Fibroblast of skin of scalp (primary cell): ENCODE data around the gene SCPEP1.

Experiments used
- DNase-seq: peaks from one replicate; pipeline ENCODE4 v3.0.0-alpha.2; 2013

SCPEP1 gene

DNA sequence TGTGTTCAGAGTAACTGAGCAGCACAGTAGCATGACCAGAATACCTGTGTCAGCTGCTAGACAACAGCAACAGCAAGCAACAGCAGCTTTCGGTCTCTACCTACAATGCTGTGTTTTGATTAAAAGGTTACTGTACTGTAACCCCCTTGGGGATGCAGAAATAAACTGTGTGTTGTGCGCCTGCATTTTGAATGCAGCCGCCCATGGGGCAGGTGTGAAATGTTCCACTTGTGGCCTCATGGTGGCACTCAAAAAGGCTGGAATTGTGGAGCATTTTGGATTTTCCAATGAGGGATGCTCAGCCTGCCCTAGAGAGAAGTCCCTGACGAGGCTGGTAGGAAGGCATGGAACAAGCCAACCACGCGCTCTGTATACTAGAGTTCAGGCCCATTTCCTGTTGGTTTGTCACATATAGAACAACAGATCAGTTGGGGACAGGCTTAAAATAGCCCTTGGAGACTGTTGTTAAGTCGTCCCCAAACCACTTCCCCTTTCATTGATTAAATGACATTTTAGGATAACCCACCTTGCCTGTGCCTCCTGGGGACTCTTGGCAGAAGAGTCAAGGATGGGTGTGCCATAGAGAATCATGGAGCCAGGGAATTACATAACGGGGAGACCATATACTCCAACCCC, 27.1 kb downstream of the SCPEP1 start:
- no peak for DNase-seq

DNA sequence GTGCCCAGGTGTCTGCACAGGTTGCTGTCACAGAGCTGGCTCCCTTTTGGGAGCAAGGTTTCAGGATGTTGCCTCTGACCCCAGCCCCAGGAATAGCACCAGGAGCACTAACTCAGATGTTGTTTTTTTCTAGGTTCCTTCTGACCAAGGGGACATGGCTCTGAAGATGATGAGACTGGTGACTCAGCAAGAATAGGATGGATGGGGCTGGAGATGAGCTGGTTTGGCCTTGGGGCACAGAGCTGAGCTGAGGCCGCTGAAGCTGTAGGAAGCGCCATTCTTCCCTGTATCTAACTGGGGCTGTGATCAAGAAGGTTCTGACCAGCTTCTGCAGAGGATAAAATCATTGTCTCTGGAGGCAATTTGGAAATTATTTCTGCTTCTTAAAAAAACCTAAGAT, 28.1 kb downstream of the SCPEP1 start:
- DNase-seq: no peak

DNA sequence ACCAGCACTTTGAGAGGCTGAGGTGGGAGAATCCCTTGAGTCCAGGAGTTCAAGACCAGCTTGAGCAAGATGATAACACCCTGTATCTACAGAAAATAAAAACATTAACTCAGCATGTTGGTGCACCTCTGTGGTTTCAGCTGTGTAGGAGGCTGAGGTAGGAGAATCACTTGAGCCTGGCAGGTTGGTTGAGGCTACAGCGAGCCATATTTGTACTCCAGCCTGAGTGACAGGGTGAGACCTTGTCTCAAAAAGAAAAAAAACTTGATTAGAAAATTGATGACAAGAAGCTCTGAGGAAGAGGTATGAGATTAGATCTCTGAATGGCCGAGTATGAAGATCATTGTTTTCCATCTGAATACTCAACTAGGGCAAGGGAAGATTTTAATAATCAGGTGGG, 31.0 kb downstream of the SCPEP1 start:
- DNase-seq: no peak

DNA sequence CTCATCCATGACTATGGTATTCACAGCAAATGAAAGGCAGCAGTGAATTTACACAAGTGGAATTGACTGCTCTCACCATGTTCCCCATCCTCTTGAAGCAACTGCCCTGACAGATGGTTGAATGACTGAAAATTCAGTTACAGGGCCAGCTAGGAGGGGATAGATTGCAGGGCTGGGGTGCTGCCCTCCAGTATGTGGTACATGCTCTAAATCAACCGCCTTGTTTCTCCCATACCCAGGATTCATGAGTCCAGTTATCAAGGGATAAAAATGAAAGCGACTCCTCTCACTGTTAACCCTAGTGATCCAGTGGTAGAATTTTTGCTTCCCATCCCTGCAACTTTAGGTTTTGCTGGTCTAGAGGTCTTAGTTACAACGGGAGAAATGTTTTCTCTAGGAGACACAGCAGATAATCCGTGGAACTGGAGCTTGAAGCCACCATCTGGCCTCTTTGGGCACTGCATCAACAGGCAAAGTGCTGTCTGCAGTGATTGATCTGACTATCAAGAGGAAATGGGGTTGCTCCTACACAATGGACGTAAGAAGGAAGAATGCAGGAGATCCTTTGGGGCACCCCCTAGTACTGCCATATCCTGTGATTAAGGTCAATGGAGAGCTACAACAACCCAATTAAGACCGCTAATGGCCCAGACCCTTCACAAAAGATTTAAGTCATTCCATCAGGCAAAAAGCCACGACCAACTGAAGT, 32.0 kb downstream of the SCPEP1 start:
- peak; percentile 45 for DNase-seq

DNA sequence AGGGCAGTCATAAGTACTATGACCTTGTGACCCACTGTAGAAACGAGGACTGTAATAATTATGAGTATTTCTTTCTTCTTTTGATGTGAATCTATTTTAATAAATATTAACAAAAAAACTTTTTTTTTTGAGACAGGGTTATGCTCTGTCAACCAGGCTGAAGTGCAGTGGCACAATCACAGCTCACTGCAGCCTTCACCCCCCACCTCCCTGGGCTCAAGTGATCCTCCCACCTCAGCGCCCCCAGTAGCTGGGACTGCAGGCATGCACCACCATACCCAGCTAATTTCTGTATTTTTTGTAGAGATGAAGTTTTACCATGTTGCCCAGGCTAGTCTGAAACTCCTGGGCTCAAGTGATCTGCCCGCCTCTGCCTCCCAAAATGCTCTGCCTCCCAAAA, 32.6 kb downstream of the SCPEP1 start:
- no peak for DNase-seq

DNA sequence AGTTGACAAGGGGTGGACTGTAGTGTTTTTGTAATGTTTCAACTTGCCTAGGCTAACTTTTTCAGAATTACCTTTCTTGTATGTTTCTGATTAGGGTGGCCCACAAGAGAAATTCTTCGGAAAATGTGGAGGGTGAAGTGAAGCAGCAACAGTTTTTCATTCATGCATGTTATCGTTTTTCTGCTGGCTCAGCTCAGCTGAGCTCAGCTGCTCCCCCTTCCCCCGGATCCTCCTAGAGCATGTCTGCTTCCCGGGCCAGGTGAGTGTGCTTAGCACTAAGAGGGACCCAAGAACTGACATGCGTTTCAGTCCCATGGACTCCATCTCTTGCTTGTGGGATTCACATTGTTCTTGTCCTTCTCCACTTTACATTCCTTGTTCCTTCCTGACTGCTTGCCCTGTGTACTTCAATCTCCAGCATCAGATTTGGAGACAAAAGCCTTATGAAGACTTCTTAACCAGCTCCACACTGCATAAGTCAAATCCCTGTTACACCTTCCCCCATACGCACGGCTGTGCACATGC, 33.6 kb downstream of the SCPEP1 start:
- DNase-seq: no peak

DNA sequence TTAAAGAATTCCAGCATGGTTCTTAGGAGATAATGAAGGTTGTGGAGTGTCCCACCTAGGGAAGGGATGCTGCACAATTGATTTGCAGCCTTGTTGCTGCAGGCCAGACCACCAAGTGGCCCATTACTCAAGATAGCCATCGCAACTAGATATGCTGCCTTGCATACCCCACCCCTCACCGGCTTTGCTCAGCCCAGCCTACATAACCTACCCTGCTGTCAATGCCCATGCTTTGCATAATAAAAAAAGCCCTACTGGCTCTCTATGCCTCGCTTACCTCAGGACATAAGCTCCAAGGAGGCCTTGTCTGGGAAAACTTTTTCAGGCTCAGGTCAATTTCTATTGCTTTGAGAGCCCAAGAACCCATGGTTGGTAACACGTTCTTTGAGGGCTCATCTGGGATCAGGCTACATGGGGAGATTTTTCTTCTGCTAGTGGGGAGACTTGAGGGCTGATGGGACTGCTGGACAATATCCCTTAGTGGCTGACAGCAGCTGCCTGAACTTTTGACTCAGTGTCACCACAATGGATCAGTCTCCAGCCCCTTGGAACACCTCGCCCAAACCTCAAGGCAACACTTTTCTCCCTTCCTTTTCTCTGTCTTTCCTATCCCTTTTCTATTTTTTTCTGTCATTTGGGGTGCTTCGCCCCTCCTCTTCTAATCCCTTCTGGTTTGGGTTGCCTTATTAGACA, 38.3 kb downstream of the SCPEP1 start:
- DNase-seq: no peak

DNA sequence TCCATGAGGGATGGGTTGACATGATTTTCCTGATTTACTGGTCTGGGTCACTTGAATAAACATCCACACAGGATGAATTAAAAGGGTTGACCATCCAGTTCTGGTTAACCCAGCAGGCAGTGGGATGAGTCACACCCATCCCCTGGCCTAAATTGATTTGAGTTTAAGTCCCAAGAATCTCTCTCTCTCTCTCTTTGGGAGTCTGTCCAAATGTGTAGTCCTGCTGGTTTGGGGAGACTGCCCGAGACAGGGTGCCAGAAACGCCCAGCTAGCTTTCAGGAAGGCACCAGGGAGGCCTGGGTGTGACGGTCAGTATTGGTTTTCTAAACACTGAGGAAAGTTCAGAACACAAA, 38.8 kb downstream of the SCPEP1 start:
- DNase-seq: peak; percentile 41

DNA sequence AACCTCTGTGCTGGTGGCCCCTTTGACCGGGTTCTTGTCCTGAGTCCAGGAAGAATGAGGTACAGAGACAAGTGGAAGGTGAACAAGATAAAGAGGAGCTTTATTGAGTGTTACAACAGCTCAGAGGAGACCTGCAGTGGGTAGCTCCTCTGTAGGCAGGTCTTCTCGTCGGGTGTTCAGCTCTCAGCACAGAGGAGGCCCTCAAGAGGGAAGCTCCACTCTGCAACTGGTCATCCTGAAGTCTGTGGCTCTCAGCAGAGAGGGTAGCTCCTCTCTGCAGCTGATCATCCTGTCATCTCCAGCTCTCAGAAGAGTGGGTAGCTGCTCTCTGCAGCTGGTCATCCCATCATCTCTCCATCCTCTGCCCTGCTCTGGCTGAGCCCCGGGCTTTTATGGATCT, 39.7 kb downstream of the SCPEP1 start:
- no peak for DNase-seq

DNA sequence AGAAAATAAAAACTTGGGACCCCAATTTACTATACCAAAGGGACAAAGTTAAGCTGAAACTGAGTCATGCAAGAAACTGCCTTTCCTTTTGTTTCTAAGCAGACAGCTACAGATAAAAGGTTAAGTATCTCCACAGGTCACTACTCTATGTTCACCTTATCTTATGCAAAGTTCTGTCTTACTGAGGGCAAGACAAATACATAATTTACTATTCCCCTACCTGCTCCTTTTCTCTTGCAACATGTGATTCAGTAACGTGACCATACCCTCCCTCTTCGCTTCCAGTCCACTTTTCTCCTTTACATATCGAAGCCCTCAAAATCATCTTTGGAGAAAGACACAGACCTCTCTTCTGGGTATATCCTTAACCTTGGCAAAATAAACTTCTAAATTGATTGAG, 42.3 kb downstream of the SCPEP1 start:
- no peak for DNase-seq

DNA sequence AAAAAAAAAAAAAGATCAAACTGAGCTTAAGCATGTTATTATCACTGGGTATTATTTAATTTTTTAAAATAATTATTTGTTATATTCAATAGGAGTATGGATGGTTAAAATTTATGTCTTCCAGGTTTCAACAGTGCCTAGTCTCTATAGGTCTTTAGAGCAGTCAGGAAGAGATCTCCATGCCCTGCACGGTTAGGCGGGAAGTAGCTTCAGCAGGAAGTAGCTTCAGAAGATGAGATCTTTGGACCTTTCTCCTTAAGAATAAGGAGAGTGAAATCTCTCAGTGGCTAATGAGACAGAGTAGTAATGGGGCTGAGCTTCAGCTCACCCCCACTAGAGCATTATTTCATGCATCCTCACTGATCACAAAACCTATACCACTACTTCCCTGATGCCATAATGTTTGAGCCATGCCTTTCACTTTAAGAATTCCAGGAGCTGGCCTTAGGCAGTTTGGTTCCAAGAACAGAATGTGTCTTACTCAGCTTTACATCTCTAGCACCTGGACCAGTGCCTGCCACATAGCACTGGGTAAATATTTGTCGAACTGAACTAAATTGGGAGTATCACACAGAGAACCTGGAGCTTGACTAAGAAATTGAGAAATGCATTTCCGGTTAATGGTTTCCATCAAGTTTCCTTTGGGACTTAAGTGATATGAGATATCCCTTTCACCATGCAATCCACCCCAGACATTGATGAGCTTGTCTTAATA, 43.5 kb downstream of the SCPEP1 start:
- DNase-seq: no peak

DNA sequence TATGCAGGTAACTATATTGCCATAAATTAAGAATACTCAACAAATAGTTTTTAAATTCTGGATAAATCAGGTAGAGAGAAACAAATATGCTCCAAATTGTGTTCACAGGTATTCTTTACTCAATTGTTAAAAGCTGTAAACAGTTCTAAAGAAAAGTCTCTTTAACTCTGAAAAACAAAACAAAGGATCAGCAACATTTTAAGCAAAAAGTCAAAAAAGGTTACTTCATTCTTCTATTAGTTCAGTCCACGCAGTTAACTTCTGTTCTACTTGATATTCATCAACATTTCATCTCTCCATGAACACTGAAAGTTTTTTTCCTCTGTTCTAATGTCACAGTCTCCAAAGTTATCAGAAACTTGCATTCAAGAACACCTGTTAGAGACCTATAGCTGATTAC, 47.9 kb downstream of the SCPEP1 start:
- no peak for DNase-seq

DNA sequence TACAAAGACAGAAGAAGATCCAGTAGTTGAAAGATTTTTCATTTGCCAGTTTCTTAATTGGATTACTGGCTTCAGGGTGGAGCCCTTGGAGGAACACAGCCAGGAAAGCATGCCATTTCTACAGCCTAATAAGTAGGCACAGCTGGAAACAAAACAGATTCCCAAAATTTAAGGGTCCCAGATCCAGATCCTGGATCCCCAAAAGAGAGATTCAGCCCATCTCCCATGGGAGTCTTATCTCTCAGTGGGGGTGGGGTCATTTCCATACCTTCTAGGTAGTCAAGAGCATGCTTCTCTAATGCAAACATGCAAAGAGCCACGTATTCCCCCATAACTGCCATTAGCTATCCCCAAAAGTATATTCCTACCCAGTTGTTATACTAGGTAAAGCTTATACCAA, 49.9 kb downstream of the SCPEP1 start:
- DNase-seq: no peak

DNA sequence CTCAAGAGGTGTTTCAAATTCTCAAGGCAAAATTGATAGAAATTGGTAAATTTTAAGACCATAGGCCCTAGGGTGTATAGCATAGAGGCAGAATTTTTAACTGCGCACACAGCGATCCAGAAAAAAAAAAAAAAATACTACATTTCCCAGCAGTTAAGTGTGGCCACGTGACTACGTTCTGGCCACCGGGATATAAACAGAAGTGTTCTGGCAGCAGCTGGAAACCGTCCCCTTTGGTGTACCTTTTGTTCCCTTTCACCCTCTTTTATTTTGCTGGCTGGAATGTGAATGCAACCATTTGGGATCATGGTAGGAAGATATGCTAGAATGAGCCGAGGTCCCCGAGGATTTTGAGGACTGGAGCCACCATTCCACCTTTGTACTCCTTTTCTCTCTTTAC, 54.4 kb downstream of the SCPEP1 start:
- no peak for DNase-seq

DNA sequence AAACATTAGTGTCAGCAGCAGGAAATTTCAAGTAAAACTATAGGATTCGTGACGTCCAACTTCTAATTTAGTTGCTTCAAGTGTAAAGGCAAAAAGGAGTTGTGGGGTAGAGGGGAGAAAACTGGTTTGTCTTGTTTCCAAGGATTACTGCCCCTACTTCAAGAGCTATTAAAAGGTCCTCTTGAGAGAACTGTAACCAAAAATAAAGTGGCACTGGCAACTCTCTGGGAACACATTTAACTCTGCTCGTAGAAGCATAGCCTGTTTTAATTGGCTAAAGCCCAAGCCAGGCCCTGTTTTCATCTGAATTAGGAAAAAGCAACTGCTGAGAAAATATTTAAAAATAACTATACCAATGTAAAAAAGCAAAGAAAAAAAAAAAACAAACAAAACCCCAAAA, 55.4 kb downstream of the SCPEP1 start:
- peak; percentile 5 for DNase-seq

DNA sequence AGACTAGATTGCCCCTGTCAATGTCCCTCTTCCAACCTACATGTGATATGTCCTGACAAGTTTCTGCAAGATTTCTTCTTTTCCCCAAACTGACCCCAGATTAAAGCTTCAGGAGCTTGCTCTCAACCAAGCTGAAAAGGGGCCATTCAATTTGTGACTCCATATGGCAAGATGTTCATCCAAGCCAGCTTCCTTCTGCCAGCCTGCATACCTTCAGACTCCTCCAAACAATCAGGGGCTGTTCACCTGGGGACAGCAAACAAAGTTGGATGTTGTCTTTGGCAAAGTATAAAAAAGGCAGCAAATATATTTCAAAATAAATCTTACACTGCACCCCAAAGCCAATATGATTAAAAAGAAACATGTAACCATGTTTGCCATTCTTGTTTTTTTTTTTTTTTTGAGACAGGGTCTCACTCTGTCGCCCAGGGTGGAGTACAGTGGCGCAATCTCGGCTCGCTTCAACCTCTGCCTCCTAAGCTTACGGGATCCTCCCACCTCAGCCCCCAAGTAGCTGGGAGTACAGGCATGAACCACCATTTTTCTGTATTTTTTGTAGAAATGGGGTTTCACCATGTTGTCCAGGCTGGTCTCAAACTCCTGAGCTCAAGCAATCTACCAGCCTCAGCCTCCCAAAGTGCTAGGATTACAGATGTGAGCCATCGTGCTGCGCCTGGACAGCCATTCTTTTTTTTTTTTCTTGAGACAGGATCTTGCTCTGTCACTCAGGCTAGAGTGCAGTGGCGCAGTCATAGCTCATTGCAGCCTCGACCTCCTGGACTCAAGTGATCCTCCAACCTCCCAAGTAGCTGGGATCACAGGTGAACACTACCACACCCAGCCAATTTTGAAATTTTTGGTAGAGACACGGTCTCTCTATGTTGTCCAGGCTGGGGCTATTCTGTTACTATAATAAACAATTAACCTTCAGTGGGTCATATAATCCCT, 57.1 kb downstream of the SCPEP1 start:
- no peak for DNase-seq

DNA sequence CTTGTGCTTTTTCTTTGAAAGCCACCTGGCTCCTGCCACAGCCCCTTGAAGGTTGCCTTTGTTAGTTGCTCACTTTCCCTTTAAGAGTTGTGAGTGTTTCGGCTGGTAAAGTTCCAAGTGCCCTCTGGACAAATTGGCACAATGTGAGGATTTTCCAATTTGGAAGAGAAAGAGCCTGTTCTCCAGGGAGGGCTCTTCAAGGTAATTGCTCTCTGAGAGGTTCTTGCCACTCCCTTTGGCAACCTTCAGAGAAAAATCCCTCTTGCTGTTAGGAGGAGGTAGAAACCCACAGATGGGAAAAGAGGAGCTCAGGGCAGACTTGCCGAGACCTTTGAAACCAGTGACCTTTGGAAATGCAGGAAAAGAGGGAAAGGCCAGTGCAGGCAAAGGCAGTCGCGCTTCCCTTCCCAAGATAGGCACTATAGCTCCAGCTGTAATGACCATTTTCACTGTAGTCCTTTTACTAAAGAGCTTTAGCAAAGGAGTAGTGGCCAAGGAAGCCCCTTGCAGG, 58.1 kb downstream of the SCPEP1 start:
- DNase-seq: no peak

DNA sequence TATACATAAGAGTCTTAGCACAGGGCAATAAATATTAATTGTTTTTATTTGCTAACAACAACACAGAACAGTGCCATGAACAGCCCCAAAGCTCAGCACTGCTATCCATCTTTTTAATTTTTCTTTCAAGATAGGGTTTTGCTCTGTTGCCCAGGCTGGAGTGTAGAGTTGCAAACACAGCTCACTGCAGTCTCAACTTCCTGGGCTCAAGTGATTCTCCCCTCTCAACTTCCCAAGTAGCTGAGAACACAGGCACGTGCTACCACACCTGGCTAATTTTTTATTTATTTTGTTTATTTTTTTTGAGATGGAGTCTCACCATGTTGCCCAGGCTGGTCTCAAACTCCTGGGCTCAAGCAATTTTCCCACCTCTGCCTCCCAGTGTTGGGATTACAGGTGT, 59.5 kb downstream of the SCPEP1 start:
- DNase-seq: no peak

DNA sequence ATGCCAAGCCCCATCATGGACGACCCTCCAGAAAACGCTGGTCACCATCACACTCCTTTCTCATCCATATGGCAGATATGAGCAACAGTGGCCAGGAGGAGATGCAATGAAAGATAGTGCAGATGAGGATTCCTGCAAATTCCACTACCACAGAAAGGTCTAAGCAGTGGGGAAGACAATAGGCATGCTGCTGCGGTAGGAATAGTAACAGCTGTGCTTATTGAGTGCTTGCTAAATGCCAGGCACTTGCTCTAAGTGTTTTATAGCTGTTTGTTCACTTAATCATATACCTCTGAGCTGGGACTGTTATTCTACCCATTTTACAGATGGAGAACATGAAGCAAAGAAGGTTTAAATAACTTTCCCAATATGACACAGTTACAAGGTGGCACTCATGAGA, 60.6 kb downstream of the SCPEP1 start:
- DNase-seq: no peak

DNA sequence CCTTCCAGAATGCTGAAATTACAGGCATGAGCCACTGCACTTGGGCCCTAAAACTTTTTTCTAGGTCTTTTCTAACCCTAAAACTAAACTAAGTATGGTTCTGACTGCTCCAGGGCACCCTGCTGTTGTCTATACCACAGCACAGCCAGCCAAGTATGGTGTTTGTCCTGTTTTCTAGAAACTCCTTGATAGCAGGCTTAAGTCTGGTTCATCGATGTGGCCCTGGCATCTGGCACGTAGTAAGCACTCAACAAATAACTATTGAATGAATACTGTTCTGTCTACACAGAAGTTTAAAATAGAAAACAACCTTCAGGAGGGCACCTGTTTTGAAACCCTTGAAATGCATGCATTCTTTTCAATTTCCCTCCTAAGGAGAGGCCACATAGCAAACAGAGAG, 62.6 kb downstream of the SCPEP1 start:
- DNase-seq: no peak

DNA sequence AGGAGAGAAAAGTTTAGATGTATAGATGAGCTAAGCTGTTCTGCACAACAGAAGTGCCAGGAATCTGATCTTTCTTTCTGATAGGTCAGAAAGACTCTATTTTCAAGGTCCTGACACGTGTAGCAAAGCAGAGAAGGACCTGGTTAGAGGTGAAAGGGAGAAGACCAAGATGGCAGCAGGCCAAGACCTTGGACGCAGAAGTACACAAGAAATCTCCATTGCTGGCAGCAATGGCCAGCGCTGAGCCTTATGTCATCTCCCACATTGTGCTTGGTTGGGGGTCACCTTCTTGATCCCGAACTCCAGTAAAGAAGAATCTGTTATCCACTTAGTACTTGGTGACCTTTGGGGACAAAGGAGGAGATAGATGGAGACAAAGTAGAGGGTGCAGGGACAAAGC, 65.3 kb downstream of the SCPEP1 start:
- DNase-seq: no peak
